Smooth muscle cell of the brain vasculature (primary cell): Measurements from ENCODE around the gene EVC2.

Source experiments
- DNase-seq: peaks from one replicate; pipeline ENCODE4 v3.0.0-alpha.2; 2012; ENCODE audit warnings: low read depth, low spot score

Gene EVC2

GRCh38 chr4:5708449-5709206, at the start of gene EVC2:
TSS of gene EVC2 (minus strand) at chr4:5708559. CDS start at chr4:5708513, 46 bp downstream.
- DNase-seq: no peak

- no peak for DNase-seq
Observed at GRCh38 chr4:5757954-5758353, 49.6 kb upstream of the EVC2 start.

- DNase-seq: no peak
Observed at GRCh38 chr4:5757536-5757935, 49.2 kb upstream of the EVC2 start.

GRCh38 chr4:5757091-5757490, 48.7 kb upstream of the EVC2 start:
- no peak for DNase-seq

GRCh38 chr4:5756271-5756670, 47.9 kb upstream of the EVC2 start:
- DNase-seq: no peak

GRCh38 chr4:5755679-5756078, 47.3 kb upstream of the EVC2 start:
- DNase-seq: no peak

GRCh38 chr4:5755161-5755560, 46.8 kb upstream of the EVC2 start:
- no peak for DNase-seq

- DNase-seq: no peak
Observed at GRCh38 chr4:5754529-5754881, 46.1 kb upstream of the EVC2 start.

GRCh38 chr4:5753766-5754528, 45.6 kb upstream of the EVC2 start:
- no peak for DNase-seq

GRCh38 chr4:5753366-5753765, 45.0 kb upstream of the EVC2 start:
- no peak for DNase-seq

GRCh38 chr4:5752376-5753184, 44.2 kb upstream of the EVC2 start:
- no peak for DNase-seq

- no peak for DNase-seq
Observed at GRCh38 chr4:5751666-5752375, 43.5 kb upstream of the EVC2 start.

- no peak for DNase-seq
Observed at GRCh38 chr4:5750946-5751665, 42.7 kb upstream of the EVC2 start.

GRCh38 chr4:5750052-5750945, 41.9 kb upstream of the EVC2 start:
- DNase-seq: no peak

GRCh38 chr4:5749568-5749967, 41.2 kb upstream of the EVC2 start:
- no peak for DNase-seq

GRCh38 chr4:5747738-5748375, 39.5 kb upstream of the EVC2 start:
- DNase-seq: no peak

- DNase-seq: no peak
Observed at GRCh38 chr4:5746829-5747737, 38.7 kb upstream of the EVC2 start.

GRCh38 chr4:5746250-5746649, 37.9 kb upstream of the EVC2 start:
- no peak for DNase-seq
